GM18870 (cell line): Measurements from ENCODE around the gene CZIB.
"Not testable (repeated sequence)": the region's sequence is repeated elsewhere in the genome, so short reads cannot be mapped to it uniquely, and the experiment has no call there.

Source experiments
- ATAC-seq: cut with Tn5 transposase; IDR thresholded peaks from one replicate; pipeline ENCODE4 v1.9.1; 2021; ENCODE audit warnings: moderate library complexity; ENCODE audit not compliant: unreplicated experiment

Gene CZIB

GRCh38 chr1:53190210-53190611 is 30.2 kb downstream of the CZIB start:
- no peak for ATAC-seq

DNA sequence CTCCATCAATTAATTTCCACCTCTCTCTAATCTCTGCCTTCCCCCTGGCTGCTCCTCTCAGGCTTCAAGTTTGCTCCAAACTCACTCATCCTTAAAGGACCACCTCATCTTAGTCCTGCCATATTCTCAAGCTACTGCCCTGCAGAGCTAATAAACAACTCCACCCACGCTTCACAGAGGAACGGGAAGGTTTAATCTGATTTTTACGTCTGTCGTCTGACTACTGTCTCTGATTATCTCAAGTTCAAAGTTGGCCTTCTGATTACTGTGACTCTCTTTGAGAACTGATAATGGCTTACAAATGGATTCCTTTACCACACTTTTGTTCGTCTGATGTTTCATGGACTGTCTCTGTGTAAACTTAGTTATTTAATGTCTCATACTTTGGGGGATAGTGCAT is 31.4 kb downstream of the CZIB start:
- ATAC-seq: no peak

GRCh38 chr1:53188099-53188498 is 32.3 kb downstream of the CZIB start:
- ATAC-seq: no peak

GRCh38 chr1:53187401-53187800 is 33.0 kb downstream of the CZIB start:
- no peak for ATAC-seq

- no peak for ATAC-seq
Observed at GRCh38 chr1:53186533-53186932, 33.9 kb downstream of the CZIB start.

- not testable (repeated sequence) for ATAC-seq
Observed at GRCh38 chr1:53185955-53186297, 34.5 kb downstream of the CZIB start.

DNA sequence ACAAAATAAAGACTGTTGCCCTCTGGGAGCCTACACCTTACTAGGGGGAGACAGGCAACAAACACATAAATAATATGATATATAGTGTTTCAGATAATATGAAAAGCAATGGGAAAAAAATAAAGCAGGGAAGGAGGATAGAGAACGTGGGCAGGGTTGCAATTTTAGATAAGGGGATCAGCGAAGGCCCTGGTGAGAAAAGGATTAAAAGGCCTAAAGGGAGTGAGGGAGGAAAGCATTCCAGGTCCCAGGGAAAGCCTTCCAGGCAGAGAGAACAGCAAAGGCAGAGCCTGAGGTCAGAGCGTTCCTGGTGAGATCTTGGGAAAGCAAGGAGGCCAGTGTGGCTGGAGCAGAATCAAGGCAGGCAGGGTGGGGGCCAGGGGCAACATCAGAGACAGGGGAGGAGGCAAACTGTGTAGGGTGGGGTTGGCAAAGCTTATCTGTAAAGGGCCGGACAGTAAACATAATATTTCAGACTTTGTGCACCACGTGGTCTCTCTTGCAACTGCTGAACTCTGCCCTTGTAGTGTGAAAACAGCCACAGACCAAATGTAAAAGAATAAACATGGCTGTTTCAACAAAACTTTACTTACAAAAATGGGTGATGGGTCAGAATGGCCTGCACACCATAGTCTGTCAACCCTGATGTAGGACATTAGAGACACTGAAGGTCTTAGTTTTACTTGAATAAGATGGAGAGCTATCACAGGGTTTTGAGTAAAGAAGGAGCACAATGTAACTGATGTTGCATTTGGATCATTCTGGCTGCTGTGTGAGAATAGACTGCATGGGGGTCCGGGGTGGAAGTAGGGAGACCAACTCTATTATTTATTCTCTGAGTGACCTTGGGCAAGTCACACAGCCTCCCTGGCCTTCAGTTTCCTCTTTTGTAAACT is 37.1 kb downstream of the CZIB start:
- ATAC-seq: no peak

DNA sequence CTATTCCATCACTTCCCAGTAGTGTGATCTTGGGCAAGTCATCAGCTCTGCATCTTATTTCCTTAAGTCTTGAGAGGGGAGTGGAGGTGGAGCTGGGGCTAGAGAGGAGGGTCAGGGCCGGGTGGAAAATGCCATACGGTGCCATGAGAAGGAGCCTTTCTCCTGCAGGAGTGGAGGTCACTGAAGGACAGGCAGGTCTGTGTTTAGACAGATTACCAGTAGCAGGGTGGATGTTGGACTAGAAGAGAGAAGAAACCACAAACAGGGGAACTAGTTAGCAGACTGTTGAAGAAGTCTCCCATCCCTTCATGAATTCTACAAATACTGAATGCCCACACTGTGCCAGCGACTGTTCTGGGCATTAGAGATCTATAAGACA is 37.7 kb downstream of the CZIB start:
- no peak for ATAC-seq

DNA sequence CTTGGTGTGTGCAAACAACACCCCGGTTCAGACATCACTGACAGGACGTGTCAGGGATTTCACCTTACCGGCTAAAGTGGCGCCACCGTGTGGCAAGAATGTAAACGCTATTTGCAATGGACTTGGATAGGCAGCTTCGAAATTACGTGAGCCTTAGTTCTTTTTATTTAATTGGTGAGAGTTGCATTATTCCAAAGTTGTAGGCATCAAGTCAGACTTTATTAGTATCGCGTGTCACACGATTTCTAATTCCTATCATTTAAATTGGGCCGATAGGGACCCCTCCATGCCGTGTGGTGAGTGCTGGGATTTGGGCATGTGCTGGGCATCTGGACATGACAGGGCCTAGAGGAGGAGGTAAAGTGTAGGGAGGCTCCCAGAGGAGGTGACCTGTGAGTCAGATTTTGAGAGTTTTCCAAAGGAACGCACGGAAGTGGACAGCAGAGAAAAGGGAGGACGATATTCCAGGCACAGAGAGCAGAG is 38.3 kb downstream of the CZIB start:
- no peak for ATAC-seq

DNA sequence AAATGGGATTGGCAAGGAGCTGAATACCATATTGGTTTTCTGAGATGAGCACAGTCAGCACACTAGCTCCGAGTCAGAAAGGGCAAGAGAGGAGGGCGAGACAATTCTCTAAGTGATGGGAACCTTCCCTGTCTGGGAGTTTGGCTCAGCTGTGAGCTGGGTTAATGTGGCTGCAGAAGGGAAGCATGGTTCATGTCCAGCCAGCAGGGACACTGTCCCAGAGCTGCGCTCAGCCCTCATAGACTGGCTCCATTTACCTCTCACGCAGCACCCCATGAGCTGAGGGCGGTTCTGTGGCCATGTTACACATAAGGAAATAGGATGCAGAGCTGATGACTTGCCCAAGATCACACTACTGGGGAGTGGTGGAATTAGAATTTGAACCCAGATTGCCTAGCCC is 39.5 kb downstream of the CZIB start:
- ATAC-seq: no peak

DNA sequence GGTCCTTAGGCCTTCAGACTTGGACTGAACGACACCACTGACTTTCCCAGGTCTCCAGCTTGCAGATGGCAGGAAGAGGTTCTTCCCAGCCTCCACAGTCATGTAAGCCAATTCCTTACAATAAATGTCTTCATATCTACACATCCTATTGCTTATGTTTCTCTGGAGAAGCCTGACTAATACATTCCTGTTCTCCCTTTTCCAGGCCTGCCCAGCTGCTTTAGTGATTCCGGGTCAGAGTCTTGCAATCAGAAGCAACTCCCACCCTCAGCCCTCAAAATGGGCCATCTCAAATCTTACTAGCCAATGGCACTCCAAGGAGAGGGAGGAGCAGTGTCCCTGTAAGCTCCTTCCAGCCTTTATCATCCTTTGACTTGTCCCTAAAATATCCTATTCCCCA is 40.2 kb downstream of the CZIB start:
- no peak for ATAC-seq

- ATAC-seq: no peak
Observed at GRCh38 chr1:53176452-53177208, 43.8 kb downstream of the CZIB start.

GRCh38 chr1:53174971-53175913 is 45.2 kb downstream of the CZIB start:
- ATAC-seq: no peak

GRCh38 chr1:53172426-53173128 is 47.9 kb downstream of the CZIB start:
- ATAC-seq: no peak

GRCh38 chr1:53166912-53167311 is 53.5 kb downstream of the CZIB start:
- ATAC-seq: no peak

- ATAC-seq: no peak
Observed at GRCh38 chr1:53166366-53166765, 54.1 kb downstream of the CZIB start.

GRCh38 chr1:53165408-53165961 is 54.9 kb downstream of the CZIB start:
- no peak for ATAC-seq
